Measurements from ENCODE around the gene AKR1D1. TPM values are rescaled to one million over a fixed set of nuclear protein-coding genes. Genes with fewer than 3 reads are reported as not detected.

AKR1D1 gene
- total RNA-seq, 4 donors from 2014 or later, result 0.10 TPM; not detected in 3

GRCh38 chr7:138126928-138127327 is 50.7 kb downstream of the AKR1D1 start:
- no peak overlapping the region for H3K4me3 ChIP-seq (ENCODE audit: low read depth, poor library complexity, severe bottlenecking)
- intact Hi-C loops (cut with DNase I; ENCODE audit: low total_unique reads), result no loop called here
- 76 to 86% methylated on average over 2 of the region's 2 CpGs for WGBS, 2 donors
- no peak for DNase-seq (ENCODE audit: low spot score in 2 of 2)
- no peak for TF ChIP-seq POLR2A (IDR thresholded peaks at IDR 0.05)
- no peak for TF ChIP-seq CTCF (IDR thresholded peaks at IDR 0.05)

GRCh38 chr7:138127996-138128395 is 51.7 kb downstream of the AKR1D1 start:
- WGBS, 2 donors, result 33 to 36% methylated on average over 2 of the region's 2 CpGs
- H3K4me3 ChIP-seq (ENCODE audit: low read depth, poor library complexity, severe bottlenecking), result no peak overlapping the region
- DNase-seq (ENCODE audit: low spot score in 2 of 2), result no peak
- TF ChIP-seq CTCF (IDR thresholded peaks at IDR 0.05), result no peak
- TF ChIP-seq POLR2A (IDR thresholded peaks at IDR 0.05), result no peak
- intact Hi-C loops (cut with DNase I; ENCODE audit: low total_unique reads), result no loop called here

- no peak for DNase-seq (ENCODE audit: low spot score in 2 of 2)
- intact Hi-C loops (cut with DNase I; ENCODE audit: low total_unique reads), result no loop called here
- H3K4me3 ChIP-seq (ENCODE audit: low read depth, poor library complexity, severe bottlenecking), result no peak overlapping the region
- TF ChIP-seq POLR2A (IDR thresholded peaks at IDR 0.05), result no peak
- no peak for TF ChIP-seq CTCF (IDR thresholded peaks at IDR 0.05)
- 90 to 92% methylated on average over 3 of the region's 3 CpGs for WGBS, 2 donors
These were observed 53.4 kb downstream of the AKR1D1 start for GRCh38 chr7:138129551-138130165.

GRCh38 chr7:138137423-138138171 is 61.3 kb downstream of the AKR1D1 start:
- WGBS, 2 donors, result 76 to 77% methylated on average over 2 of the region's 2 CpGs

GRCh38 chr7:138138244-138138643 is 62.0 kb downstream of the AKR1D1 start:
- whole genome bisulfite sequencing, 2 donors, result 55 to 75% methylated on average over 3 of the region's 3 CpGs
- no peak for DNase-seq (ENCODE audit: low spot score in 2 of 2)
- intact Hi-C loops (cut with DNase I; ENCODE audit: low total_unique reads), result no loop called here
- H3K4me3 ChIP-seq (ENCODE audit: low read depth, poor library complexity, severe bottlenecking), result no peak overlapping the region
- TF ChIP-seq CTCF (IDR thresholded peaks at IDR 0.05) (no peak), POLR2A (IDR thresholded peaks at IDR 0.05) (no peak)

More at GRCh38 chr7:138137423-138138171, 61.3 kb downstream of the AKR1D1 start:
- H3K4me3 ChIP-seq (ENCODE audit: low read depth, poor library complexity, severe bottlenecking), result no peak overlapping the region
- intact Hi-C loops (cut with DNase I; ENCODE audit: low total_unique reads), result no loop called here
- DNase-seq (ENCODE audit: low spot score in 2 of 2), result no peak
- TF ChIP-seq CTCF (IDR thresholded peaks at IDR 0.05), result no peak
- no peak for TF ChIP-seq POLR2A (IDR thresholded peaks at IDR 0.05)
